HG03175 (cell line): ENCODE results near the gene AMACR.
"Not testable (repeated sequence)": the region's sequence is repeated elsewhere in the genome, so short reads cannot be mapped to it uniquely, and the experiment has no call there.

ENCODE experiments used
- ATAC-seq: cut with Tn5 transposase; IDR thresholded peaks from one replicate; pipeline ENCODE4 v1.9.1; 2021; ENCODE audit warnings: mild to moderate bottlenecking, moderate library complexity; ENCODE audit not compliant: unreplicated experiment

AMACR gene

GRCh38 chr5:34038390-34038789, 30.5 kb upstream of the AMACR start:
- ATAC-seq: no peak

DNA sequence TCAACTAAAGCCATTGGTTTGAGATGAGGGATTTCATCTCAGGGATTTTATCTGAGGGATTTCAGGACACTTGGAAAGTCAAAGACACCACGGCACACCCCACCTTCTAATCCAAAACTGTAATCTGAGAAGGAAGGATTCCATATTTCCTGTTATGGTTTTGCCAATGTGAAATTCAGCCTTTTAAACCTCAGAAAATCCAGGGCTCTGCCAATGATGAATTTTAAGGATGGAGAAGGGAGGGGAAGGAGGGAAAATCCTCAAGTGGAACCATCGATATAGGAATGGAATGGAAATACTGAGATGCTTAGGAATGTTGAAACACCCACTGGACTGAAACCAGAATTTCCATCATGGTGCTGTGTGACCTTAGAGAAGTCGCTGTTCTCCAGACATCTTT, 29.9 kb upstream of the AMACR start:
- ATAC-seq: no peak

GRCh38 chr5:34035756-34036155, 27.9 kb upstream of the AMACR start:
- no peak for ATAC-seq

- peak; percentile 72 for ATAC-seq
Measured at GRCh38 chr5:34034534-34035327, 26.9 kb upstream of the AMACR start.

DNA sequence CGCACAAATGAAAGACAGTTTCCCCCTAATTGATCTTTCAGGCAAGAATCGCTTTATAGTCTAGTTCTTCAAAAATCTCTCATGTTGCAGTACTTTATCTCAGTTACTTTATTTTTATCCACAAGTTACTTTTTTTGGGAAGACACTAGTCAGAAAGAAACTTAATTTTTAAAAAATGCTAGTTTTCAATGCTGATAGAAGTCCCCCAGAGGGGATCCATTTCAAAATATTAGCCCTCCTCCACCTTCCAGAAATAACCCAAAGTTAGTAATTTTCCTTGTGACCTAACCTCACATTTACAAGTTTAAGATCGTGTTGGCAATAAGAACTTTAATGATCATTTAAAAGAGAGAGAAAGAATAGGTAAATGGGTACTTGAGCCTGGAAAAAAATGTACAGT, 24.1 kb upstream of the AMACR start:
- no peak for ATAC-seq

DNA sequence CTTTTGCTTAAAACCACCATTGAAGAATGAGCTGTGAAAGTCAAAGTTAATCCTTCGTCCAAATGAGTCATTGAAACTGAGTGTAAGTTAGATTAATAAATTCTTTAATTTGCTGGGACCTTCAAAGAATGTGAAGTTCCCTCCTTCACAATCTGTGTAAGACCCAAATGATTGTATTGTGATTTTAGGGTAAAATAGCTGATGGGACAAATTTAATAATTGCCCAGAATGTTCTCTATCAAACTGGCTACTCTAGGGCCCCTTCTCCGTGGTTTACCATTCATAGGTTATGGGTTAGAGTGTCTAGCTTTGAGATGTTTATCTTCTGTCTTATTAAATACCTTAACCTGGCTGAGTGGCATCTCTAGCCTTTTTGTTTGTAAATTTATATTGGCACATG, 23.3 kb upstream of the AMACR start:
- ATAC-seq: no peak

DNA sequence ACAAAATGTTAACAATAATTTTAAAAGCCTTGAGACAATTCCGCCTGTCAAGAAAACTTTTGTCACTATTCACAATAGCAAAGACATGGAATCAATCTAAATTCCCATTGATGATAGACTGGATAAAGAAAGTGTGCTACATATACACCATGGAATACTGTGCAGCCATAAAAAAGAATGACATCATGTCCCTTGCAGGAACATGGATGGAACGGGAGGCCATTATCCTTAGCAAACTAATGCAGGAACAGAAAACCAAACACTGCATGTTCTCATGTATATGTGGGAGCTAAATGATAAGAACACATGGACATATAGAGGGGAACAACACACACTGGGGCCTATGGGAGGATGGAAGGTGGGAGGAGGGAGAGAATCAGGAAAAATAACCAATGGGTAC, 22.7 kb upstream of the AMACR start:
- ATAC-seq: not testable (repeated sequence)

DNA sequence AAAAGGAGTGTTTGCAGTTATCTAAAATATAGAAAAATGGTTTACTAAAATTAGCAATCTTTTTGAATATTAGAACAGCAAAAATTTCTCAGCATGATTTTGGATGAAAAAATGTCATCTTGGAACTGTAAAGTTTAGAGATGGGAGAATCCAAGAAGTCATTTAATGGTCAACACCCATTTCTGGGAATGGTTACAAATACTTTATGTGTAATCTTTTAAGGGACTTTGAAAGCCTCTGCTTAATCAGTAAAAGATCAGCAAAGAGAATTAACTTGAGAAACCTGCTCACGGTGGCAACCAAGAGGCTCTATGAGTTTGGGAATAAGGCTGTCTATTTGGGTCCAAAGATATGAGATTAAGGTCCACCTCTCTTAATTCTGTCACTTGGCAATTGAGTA, 22.2 kb upstream of the AMACR start:
- ATAC-seq: no peak

GRCh38 chr5:34028349-34028748, 20.5 kb upstream of the AMACR start:
- ATAC-seq: no peak

GRCh38 chr5:34026089-34026761, 18.4 kb upstream of the AMACR start:
- ATAC-seq: no peak

DNA sequence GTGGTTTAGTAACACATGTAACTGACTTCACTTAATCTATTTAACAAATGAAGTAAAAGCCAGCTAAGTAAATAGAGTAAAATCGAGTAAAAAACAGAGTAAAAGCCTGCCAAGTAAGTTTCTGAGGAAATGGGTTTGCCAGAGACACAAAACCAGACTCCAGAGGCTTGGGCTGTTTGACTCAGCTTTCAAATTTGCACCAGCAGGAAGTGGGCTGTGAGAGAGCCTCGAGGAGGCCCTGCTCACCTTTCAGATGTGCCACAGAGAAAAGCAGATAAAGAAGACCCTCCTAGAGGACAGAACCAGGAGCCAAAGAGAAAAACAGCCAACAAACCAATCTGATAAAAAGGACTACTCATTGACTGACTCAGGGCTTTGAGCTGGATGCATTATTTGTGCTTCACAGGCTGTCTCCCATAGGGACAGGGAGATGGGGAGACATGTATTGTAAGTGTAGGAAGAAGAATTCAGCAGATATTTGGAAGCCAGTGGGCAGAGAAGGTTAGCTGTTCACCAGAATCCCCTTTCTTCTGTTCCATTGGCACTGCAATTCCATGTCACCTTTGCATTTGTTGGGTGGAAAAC, 14.4 kb upstream of the AMACR start:
- peak; percentile 76 for ATAC-seq

GRCh38 chr5:34021334-34021733, 13.5 kb upstream of the AMACR start:
- ATAC-seq: no peak

DNA sequence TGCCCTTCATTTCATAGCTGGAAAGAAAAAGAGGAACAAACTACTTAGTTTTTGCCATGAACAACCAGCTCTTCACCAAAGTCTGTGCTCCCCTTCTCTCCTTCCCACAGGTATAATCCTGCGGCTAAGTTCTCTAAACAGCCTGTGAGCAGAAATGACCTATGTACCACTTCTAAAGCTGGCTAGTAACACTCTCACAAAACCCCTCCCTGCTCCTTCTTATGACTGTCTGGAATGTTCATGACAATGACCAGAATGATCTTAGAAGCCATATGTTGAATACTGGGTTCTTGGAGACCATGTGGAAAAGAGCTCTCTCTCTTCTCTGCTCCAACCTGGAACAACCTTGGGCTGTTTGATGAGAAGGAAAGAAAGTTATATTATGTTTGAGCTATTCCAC, 12.9 kb upstream of the AMACR start:
- no peak for ATAC-seq

DNA sequence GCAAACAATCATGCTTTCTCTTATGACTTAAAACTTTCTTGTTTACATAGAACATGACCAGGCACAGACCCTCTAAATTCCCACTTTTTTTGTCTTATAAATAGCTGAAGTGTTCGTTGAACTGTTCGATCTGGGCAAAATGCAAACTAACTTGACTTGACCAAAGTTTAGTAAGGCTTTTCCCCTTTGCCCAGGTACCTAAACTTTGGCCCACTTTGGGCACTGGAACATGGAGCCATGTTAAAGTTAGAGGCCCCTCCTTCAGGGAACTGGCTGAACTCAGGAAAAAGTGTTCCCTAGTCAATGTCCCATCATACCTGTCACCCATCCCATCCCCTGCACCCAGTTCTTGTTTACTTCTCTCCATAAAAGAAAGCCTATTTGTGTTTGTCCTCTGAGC, 9.4 kb upstream of the AMACR start:
- ATAC-seq: no peak

DNA sequence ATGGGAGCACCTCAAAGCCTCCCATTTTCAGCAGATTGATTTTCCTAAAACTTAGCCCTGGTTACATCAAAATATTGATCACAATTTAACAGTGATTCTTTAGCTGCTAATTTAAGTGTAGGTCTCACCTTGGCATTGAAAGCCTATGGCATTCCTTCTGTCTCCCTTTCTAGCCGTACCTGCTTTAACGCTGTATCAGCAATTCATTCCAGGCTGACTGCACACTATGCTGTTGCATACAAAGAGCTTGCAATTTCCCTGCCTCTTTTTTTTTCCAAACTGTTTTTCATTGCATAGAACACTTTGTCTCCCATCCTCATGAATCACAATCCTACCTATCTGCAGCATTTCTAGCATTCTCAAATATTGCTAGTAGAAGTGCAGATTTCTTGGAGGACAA, 8.9 kb upstream of the AMACR start:
- no peak for ATAC-seq

DNA sequence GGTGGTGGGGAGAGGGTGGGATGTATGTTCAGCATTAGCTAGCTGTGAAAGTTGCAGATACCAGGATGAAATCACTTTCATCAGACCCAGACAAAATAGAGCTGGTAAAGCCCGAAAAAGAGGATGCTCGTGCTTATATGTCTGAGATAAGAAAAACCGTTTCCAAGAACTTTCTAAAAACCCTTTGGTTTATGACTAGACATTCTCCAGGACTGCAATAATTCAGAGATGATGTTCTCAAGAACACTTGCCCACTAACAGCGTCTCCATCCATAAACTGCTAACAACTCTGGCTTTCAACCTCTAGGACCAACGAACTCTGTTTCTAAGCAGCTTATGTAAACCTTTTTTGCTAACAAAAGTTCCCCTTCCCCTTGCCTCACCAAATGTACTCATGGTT, 8.4 kb upstream of the AMACR start:
- no peak for ATAC-seq

DNA sequence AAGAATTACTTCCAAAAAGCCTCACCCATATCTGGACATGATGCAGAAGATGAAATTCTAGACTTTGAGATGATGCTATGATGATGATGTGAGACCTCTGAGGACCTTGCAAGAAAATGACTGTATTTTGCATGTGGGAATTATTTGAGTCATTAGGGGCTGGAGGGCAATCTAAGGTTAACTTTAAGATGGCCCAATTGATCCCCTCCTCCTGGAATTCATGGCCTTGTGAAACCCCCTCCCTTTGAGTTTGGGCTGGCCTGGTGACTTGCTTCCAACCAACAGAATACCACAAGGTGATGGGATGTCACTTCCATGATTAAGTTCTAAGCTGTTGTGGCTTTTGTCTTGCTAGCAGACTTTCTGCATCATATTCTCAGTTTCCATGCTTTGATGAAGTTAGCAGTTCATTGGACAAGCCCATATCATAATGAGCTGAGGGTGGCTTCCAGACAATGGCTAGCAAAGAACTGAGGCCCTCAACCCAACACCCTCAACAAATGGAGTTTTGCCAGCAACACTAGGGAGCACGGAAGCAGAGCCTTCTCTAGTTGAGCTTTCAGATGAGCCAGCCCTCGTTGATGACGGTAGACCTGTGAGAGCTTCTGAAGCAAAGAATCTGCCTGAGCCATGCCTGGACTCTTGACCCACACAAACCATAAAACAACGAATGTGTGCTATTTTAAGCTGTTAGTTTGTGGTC, 7.4 kb upstream of the AMACR start:
- no peak for ATAC-seq

DNA sequence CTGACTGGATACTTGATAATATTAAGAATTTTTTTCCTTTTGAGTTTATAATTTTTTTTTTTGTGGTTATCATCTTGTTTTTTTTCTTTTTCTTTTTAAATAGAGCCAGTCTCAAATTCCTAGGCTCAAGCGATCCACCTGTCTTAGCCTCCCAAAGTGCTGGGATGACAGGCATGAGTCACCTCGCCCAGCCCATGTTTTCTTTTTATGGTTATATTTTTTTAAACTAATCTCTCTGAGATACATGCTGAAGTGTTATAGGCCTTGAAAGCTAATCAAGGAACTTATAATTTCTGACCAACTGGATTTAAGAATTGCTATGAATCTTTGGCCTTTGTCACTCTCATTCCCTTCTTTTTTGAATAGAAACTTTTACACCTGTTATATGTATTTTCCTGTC, 6.8 kb upstream of the AMACR start:
- ATAC-seq: no peak

DNA sequence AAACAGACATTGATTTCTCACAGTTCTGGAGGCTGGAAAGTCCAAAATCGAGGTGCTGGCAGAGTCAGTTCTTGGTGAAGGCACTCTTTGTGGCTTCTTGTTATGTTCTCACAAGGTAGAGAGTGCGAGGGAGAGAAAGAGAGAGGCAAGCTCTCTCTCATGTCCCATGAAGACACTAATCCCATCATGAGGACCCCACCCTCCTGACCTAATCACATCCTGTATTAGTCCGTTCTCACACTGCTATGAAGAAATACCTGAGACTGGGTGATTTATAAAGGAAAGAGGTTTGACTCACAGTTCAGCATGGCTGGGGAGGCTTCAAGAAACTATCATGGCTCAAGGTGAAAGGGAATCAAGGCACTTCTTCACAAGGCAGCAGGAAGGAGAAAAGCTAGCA, 5.7 kb upstream of the AMACR start:
- no peak for ATAC-seq

DNA sequence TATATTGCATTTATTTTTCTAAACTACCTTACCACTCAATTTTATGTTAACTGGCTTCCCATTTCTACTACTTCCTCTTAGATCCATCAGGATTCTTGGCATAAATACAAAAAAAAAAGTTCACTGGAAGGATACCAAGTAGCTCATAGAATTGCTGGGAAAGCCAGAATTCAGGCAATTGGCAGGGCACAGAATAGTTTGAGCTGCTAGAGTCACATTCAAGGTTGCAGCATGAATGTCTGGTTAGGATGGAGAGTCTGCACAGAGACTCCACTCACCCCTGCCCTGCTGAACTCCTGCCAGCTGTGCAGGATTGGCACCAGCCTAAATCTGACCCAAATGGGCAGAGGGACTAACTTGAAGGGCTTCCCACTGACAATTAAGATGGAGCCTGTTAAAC, 4.9 kb upstream of the AMACR start:
- ATAC-seq: no peak

DNA sequence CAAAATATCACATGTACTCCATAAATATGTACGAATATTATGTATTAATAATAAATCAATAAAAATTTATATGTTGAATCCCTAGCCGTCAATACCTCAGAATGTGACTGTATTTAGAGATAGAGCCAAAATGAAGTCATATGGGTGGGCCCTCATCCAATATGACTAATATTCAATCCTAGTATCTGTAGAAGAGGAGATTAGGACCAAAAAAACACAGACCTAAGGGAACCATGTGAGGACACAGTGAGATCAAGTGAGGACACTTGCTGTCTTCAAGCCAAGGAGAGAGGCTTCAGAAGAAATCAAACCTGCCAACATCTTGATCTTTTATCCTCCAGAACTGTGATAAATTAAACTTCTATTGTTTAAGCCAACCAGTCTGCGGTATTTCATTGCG, 3.7 kb upstream of the AMACR start:
- ATAC-seq: no peak

- ATAC-seq: not testable (repeated sequence)
Measured at GRCh38 chr5:34010146-34010545, 2.3 kb upstream of the AMACR start.
